GM18508 (cell line): ENCODE results near the gene PLOD1.

ENCODE experiments used
- ATAC-seq: cut with Tn5 transposase; IDR thresholded peaks from one replicate; pipeline ENCODE4 v1.9.1; 2021; ENCODE audit warnings: moderate number of reproducible peaks; ENCODE audit not compliant: insufficient read depth, unreplicated experiment

Gene PLOD1

GRCh38 chr1:11970441-11971185 lies 36.1 kb downstream of the PLOD1 start:
- no peak for ATAC-seq

- no peak for ATAC-seq
These were observed 43.1 kb downstream of the PLOD1 start for GRCh38 chr1:11977625-11978024.

- ATAC-seq, result no peak
These were observed 43.8 kb downstream of the PLOD1 start for GRCh38 chr1:11978301-11978700.

GRCh38 chr1:11979028-11979850 lies 44.7 kb downstream of the PLOD1 start:
- ATAC-seq, result no peak

GRCh38 chr1:11979851-11980675 lies 45.5 kb downstream of the PLOD1 start, which contains the start of gene MFN2:
MFN2 (plus strand) TSS chr1:11980444; CDS start chr1:11989169, 8,725 bp downstream.
- peak; percentile 63 for ATAC-seq

- no peak for ATAC-seq
These were observed 46.1 kb downstream of the PLOD1 start for GRCh38 chr1:11980676-11980972.

- ATAC-seq, result no peak
These were observed 47.0 kb downstream of the PLOD1 start for GRCh38 chr1:11981378-11982009.

GRCh38 chr1:11982010-11982392 lies 47.5 kb downstream of the PLOD1 start:
- ATAC-seq, result no peak

GRCh38 chr1:11984121-11984520 lies 49.6 kb downstream of the PLOD1 start:
- ATAC-seq, result no peak

GRCh38 chr1:11984576-11984975 lies 50.1 kb downstream of the PLOD1 start:
- ATAC-seq, result no peak

GRCh38 chr1:11985171-11985570 lies 50.7 kb downstream of the PLOD1 start:
- ATAC-seq, result no peak

GRCh38 chr1:11985851-11986250 lies 51.3 kb downstream of the PLOD1 start:
- ATAC-seq, result no peak

- no peak for ATAC-seq
These were observed 55.2 kb downstream of the PLOD1 start for GRCh38 chr1:11989669-11990068.

GRCh38 chr1:11990303-11991032 lies 56.0 kb downstream of the PLOD1 start:
- no peak for ATAC-seq

GRCh38 chr1:11991969-11992676 lies 57.6 kb downstream of the PLOD1 start:
- ATAC-seq, result no peak

- ATAC-seq, result no peak
These were observed 62.7 kb downstream of the PLOD1 start for GRCh38 chr1:11997081-11997850.

GRCh38 chr1:11998636-11999035 lies 64.1 kb downstream of the PLOD1 start:
- ATAC-seq, result no peak

GRCh38 chr1:11999236-11999635 lies 64.7 kb downstream of the PLOD1 start:
- ATAC-seq, result no peak
